H1 (cell line): ENCODE data around the gene TBC1D22A. TPM values are rescaled to one million over a fixed set of nuclear protein-coding genes. Genes with fewer than 3 reads are reported as not detected.

Experiments
- MAFK ChIP-seq: IDR thresholded peaks from 2 replicates; pipeline ENCODE4 v1.6.1; 2012; ENCODE audit warnings: low read depth, mild to moderate bottlenecking, improper control_type of control experiment, low read length
- polyA plus RNA-seq, 7 experiments: library from polyadenylated mRNA; depleted of rRNA in 3 of 7; stranded (reverse) in 5 of 7; unstranded in 2 of 7; fragments of >200 nt in 5 of 7; fragments of 200-250 nt in 2 of 7; gene quantifications; 1 replicate in 5 of 7; 2 replicates in 1 of 7; 4 replicates in 1 of 7; pipeline versions ENCODE4 v1.2.1 to v1.2.3, GENCODE V29; 2011 to 2013; ENCODE audit warnings: missing spikeins in 2 of 7, mixed read lengths in 2 of 7
- total RNA-seq: library from RNA; stranded (reverse); fragmentation: NEBNext Ultra II Directional; extraction: Animal tissue kit (Norgen Biotek cat#: 25700); gene quantifications from 2 replicates; pipeline ENCODE4 v1.2.1, GENCODE V29; 2021
- TF ChIP-seq, protein P1 (sequence below): IDR thresholded peaks from 2 replicates; pipeline ENCODE4 v1.6.1; 2012; ENCODE audit warnings: inconsistent platforms

The TBC1D22A gene
- total and polyA plus RNA-seq, 2 of the 8 experiments (the other 6 are each of a cell fraction or from before 2014, with no cell fraction given), result 11.9 to 18.4 TPM

DNA sequence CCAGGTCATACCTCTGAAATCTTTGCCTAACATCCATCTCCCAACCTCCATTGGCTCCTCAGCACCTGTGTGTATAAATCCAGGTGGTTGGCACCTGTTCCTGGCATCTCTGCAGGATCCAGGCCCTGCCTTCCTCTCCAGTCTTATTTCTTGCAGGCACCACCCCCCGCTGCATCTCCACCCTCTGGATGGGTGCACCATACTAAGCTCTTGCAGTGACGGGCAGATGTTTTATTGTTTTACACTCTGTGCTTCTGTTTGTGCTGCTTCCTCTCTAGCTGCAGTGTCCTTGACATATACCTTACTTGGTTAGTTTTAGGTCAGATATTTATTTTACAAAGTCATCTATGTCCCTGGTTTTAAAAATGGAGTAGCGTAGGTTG lies 102.6 kb downstream of the TBC1D22A start (continued):
- no peak for TF ChIP-seq MAFK
- TF ChIP-seq, protein P1, sequence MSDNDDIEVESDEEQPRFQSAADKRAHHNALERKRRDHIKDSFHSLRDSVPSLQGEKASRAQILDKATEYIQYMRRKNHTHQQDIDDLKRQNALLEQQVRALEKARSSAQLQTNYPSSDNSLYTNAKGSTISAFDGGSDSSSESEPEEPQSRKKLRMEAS, result no peak
- TF ChIP-seq, all 59 proteins: peak for 0
